GM12878 (cell line): ENCODE results near the gene MAP7. TPM values are rescaled to one million over a fixed set of nuclear protein-coding genes. Genes with fewer than 3 reads are reported as not detected.

Experiments
- BCL11A ChIP-seq: IDR thresholded peaks from 2 replicates; pipeline ENCODE4 v1.6.1; 2011; ENCODE audit warnings: low read depth, low read length
- BRCA1 ChIP-seq: IDR thresholded peaks from 2 replicates; pipeline ENCODE4 v1.6.1; 2011; ENCODE audit warnings: low read depth, low read length, improper control_type of control experiment
- CHD2 ChIP-seq: IDR thresholded peaks from 2 replicates; pipeline ENCODE4 v1.6.1; 2011; ENCODE audit warnings: low read depth, low read length, improper control_type of control experiment, borderline replicate concordance
- FOS ChIP-seq: IDR thresholded peaks from 3 replicates; pipeline ENCODE4 v1.6.1; 2011; ENCODE audit warnings: borderline replicate concordance; ENCODE audit not compliant: insufficient read length; ENCODE audit errors: extremely low read depth
- FOXK2 ChIP-seq: fragments of 450-650 bp; IDR thresholded peaks from 2 replicates; pipeline ENCODE4 v1.6.1; 2017; ENCODE audit warnings: mild to moderate bottlenecking, moderate library complexity
- HDAC6 ChIP-seq: fragments of 200-600 bp; sonication (generic); IDR thresholded peaks from one replicate; pipeline ENCODE4 v1.8.0; 2017; ENCODE audit warnings: antibody characterized with exemption; ENCODE audit not compliant: unreplicated experiment
- RB1 ChIP-seq: fragments of 450-650 bp; formaldehyde crosslinking; IDR thresholded peaks from 2 replicates; pipeline ENCODE4 v1.6.1; 2017; ENCODE audit warnings: mild to moderate bottlenecking, borderline replicate concordance
- STAT1 ChIP-seq: fragments of 450-650 bp; conservative IDR thresholded peaks from 2 replicates; pipeline ENCODE4 v1.6.1; 2014; ENCODE audit warnings: antibody characterized with exemption, mild to moderate bottlenecking
- WRNIP1 ChIP-seq: IDR thresholded peaks from 2 replicates; pipeline ENCODE4 v1.6.1; 2011; ENCODE audit warnings: low read depth, low read length, improper control_type of control experiment, borderline replicate concordance
- polyA plus RNA-seq, 11 experiments: library from polyadenylated mRNA; depleted of rRNA in 4 of 11; unstranded in 6 of 11; stranded (reverse) in 5 of 11; fragments of >200 nt; fragmentation: Nextera tagmentation in 4 of 11; fragmentation: Illumina TruSeq in 1 of 11; extraction: Ambion mirVana in 4 of 11; extraction: Trizol in 1 of 11; gene quantifications; 1 replicate in 1 of 11; 2 replicates in 10 of 11; pipeline versions ENCODE4 v1.2.1 to v1.2.3, GENCODE V29; 2011 to 2016; ENCODE audit warnings: inconsistent platforms in 2 of 11, missing spikeins in 2 of 11, low read depth in 1 of 11
- total RNA-seq, 4 experiments: library from RNA; depleted of rRNA in 3 of 4; stranded (reverse); fragments of >200 nt in 3 of 4; fragmentation: Illumina TruSeq in 1 of 4; extraction: Trizol in 1 of 4; gene quantifications; 2 replicates each; pipeline versions ENCODE4 v1.2.1 to v1.2.3, GENCODE V29; 2013 to 2021
- TF ChIP-seq, protein P1 (sequence below): IDR thresholded peaks from 2 replicates; pipeline ENCODE4 v1.6.1; 2011; ENCODE audit warnings: borderline replicate concordance, low read depth, mild to moderate bottlenecking, moderate library complexity, low read length; ENCODE audit not compliant: insufficient read depth, poor library complexity, severe bottlenecking
- TF ChIP-seq, protein P2 (sequence below): fragments of 450-650 bp; formaldehyde crosslinking; IDR thresholded peaks from 2 replicates; pipeline ENCODE4 v1.4.0; 2020; ENCODE audit warnings: mild to moderate bottlenecking, moderate library complexity
- TF ChIP-seq, protein P3 (sequence below): IDR thresholded peaks from 2 replicates; pipeline ENCODE4 v1.6.1; 2011; ENCODE audit warnings: low read depth, mild to moderate bottlenecking, low read length, moderate library complexity, borderline replicate concordance; ENCODE audit errors: extremely low read depth
- TF ChIP-seq, protein P4 (sequence below): IDR thresholded peaks from 2 replicates; pipeline ENCODE4 v1.6.1; 2012; ENCODE audit warnings: low read depth, low read length, improper control_type of control experiment
- TF ChIP-seq, protein P5 (sequence below): fragments of 150-350 bp; IDR thresholded peaks from 2 replicates; pipeline ENCODE4 v1.6.1; 2016; ENCODE audit warnings: low read depth, low read length

MAP7 gene
- total and polyA plus RNA-seq, 10 of the 15 experiments (the other 5 are each of a cell fraction or from before 2014, with no cell fraction given) = 0.04 to 0.17 (median 0.08) TPM; not detected in 2

DNA sequence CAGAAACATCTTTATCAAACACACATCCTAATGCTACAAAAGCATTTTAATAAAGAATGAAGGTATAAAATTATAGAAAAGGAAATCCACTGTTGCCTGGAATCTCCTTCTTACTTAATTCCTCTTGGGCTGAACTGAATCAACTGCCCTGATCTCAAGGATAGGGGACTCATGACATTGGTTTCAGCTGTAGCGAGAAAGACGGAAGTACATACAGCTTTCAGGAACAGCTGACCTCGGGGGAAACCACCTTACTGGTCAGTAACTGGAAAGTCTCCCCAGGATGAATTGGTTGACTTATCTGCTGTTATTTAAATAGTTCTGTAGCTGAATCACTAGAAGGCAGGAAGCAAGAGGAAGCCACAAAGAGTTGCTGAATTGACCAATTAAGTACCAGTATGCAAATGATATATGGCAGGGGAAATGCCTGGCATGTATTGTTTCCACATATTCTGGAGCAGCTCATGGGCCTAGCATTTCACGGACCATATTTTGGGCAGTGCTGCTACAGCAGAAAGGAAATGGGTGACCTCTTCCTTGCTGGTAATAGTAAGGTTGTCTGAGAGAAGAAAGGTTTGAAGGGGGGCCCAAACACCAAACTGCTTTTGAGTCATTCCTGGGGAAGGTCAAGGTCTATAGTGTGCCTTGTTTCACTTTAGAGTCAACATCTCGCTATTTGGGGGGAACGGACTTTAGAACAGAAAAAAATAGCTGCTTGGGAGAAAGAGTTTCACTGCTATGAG lies 43.7 kb upstream of the MAP7 start (continued):
- TF ChIP-seq, protein P1, sequence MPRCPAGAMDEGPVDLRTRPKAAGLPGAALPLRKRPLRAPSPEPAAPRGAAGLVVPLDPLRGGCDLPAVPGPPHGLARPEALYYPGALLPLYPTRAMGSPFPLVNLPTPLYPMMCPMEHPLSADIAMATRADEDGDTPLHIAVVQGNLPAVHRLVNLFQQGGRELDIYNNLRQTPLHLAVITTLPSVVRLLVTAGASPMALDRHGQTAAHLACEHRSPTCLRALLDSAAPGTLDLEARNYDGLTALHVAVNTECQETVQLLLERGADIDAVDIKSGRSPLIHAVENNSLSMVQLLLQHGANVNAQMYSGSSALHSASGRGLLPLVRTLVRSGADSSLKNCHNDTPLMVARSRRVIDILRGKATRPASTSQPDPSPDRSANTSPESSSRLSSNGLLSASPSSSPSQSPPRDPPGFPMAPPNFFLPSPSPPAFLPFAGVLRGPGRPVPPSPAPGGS = peak; percentile 50
- TF ChIP-seq STAT1 (no peak), BCL11A (peak; percentile 56; the same call in 1 of the 2 replicates), RB1 (no peak), HDAC6 (no peak), FOS (no peak), CHD2 (no peak), BRCA1 (no peak), FOXK2 (no peak), WRNIP1 (no peak)
- TF ChIP-seq, protein P2, sequence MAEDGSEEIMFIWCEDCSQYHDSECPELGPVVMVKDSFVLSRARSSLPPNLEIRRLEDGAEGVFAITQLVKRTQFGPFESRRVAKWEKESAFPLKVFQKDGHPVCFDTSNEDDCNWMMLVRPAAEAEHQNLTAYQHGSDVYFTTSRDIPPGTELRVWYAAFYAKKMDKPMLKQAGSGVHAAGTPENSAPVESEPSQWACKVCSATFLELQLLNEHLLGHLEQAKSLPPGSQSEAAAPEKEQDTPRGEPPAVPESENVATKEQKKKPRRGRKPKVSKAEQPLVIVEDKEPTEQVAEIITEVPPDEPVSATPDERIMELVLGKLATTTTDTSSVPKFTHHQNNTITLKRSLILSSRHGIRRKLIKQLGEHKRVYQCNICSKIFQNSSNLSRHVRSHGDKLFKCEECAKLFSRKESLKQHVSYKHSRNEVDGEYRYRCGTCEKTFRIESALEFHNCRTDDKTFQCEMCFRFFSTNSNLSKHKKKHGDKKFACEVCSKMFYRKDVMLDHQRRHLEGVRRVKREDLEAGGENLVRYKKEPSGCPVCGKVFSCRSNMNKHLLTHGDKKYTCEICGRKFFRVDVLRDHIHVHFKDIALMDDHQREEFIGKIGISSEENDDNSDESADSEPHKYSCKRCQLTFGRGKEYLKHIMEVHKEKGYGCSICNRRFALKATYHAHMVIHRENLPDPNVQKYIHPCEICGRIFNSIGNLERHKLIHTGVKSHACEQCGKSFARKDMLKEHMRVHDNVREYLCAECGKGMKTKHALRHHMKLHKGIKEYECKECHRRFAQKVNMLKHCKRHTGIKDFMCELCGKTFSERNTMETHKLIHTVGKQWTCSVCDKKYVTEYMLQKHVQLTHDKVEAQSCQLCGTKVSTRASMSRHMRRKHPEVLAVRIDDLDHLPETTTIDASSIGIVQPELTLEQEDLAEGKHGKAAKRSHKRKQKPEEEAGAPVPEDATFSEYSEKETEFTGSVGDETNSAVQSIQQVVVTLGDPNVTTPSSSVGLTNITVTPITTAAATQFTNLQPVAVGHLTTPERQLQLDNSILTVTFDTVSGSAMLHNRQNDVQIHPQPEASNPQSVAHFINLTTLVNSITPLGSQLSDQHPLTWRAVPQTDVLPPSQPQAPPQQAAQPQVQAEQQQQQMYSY (CRISPR knock-in tag) = no peak
- TF ChIP-seq, protein P3, sequence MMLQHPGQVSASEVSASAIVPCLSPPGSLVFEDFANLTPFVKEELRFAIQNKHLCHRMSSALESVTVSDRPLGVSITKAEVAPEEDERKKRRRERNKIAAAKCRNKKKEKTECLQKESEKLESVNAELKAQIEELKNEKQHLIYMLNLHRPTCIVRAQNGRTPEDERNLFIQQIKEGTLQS = no peak
- TF ChIP-seq, protein P4, sequence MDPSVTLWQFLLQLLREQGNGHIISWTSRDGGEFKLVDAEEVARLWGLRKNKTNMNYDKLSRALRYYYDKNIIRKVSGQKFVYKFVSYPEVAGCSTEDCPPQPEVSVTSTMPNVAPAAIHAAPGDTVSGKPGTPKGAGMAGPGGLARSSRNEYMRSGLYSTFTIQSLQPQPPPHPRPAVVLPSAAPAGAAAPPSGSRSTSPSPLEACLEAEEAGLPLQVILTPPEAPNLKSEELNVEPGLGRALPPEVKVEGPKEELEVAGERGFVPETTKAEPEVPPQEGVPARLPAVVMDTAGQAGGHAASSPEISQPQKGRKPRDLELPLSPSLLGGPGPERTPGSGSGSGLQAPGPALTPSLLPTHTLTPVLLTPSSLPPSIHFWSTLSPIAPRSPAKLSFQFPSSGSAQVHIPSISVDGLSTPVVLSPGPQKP = no peak
- TF ChIP-seq, protein P5, sequence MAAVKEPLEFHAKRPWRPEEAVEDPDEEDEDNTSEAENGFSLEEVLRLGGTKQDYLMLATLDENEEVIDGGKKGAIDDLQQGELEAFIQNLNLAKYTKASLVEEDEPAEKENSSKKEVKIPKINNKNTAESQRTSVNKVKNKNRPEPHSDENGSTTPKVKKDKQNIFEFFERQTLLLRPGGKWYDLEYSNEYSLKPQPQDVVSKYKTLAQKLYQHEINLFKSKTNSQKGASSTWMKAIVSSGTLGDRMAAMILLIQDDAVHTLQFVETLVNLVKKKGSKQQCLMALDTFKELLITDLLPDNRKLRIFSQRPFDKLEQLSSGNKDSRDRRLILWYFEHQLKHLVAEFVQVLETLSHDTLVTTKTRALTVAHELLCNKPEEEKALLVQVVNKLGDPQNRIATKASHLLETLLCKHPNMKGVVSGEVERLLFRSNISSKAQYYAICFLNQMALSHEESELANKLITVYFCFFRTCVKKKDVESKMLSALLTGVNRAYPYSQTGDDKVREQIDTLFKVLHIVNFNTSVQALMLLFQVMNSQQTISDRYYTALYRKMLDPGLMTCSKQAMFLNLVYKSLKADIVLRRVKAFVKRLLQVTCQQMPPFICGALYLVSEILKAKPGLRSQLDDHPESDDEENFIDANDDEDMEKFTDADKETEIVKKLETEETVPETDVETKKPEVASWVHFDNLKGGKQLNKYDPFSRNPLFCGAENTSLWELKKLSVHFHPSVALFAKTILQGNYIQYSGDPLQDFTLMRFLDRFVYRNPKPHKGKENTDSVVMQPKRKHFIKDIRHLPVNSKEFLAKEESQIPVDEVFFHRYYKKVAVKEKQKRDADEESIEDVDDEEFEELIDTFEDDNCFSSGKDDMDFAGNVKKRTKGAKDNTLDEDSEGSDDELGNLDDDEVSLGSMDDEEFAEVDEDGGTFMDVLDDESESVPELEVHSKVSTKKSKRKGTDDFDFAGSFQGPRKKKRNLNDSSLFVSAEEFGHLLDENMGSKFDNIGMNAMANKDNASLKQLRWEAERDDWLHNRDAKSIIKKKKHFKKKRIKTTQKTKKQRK = no peak
